Measurements from ENCODE around the gene KCNJ1. TPM values are rescaled to one million over a fixed set of nuclear protein-coding genes. Genes with fewer than 3 reads are reported as not detected.

KCNJ1 gene
- total and polyA plus RNA-seq, 2 donors (not counting 3 experiments of a cell fraction or from before 2014, with no cell fraction given): not detected

DNA sequence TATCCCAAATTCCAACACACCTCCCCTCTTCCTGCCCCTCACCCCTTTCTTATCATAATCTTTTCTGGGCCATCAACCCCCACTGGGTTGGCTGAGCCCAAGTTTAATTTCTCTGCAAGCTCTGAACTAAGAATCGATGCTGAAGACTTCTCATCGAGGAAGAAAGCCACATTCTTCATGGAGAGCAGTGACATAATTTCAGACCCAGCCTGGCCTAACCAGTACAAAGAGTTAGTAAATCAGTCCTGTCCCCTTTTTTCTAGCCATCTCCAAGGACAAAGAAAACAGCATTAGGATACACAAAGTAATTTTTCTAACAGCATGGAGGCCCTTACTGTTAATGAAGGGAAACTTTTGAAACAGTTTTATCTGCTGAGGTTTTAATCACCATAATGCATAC is 45.0 kb downstream of the KCNJ1 start:
- no peaks in the 10 kb centered on the region for H3K27me3 ChIP-seq (ENCODE audit: control insufficient read depth in 2 of 2, insufficient read depth in 2 of 2, low read length in 2 of 2)
- POLR2A ChIA-PET: no interaction called here
- dilution Hi-C loops (cut with MboI; ENCODE audit: extremely low pct_ligation_motif_present, low sequenced_read_pairs) (no loop called here), intact Hi-C loops (cut with micrococcal nuclease) (no loop called here)
- H3K9me3 ChIP-seq (replicated peaks; ENCODE audit: control insufficient read depth, insufficient read depth, low read length): no peaks in the 10 kb centered on the region
- H3K9ac ChIP-seq (replicated peaks; ENCODE audit: extremely low read depth, insufficient read depth, low read length): no peak overlapping the region
- no peak overlapping the region for H3K4me2 ChIP-seq (ENCODE audit: insufficient read depth, low read length)
- TF ChIP-seq, protein P1, sequence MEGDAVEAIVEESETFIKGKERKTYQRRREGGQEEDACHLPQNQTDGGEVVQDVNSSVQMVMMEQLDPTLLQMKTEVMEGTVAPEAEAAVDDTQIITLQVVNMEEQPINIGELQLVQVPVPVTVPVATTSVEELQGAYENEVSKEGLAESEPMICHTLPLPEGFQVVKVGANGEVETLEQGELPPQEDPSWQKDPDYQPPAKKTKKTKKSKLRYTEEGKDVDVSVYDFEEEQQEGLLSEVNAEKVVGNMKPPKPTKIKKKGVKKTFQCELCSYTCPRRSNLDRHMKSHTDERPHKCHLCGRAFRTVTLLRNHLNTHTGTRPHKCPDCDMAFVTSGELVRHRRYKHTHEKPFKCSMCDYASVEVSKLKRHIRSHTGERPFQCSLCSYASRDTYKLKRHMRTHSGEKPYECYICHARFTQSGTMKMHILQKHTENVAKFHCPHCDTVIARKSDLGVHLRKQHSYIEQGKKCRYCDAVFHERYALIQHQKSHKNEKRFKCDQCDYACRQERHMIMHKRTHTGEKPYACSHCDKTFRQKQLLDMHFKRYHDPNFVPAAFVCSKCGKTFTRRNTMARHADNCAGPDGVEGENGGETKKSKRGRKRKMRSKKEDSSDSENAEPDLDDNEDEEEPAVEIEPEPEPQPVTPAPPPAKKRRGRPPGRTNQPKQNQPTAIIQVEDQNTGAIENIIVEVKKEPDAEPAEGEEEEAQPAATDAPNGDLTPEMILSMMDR (IDR thresholded peaks at IDR 0.05; ENCODE audit: extremely low read depth in 1 of 2, insufficient read depth in 1 of 2, low read depth in 1 of 2, low read length in 2 of 2): no peak
- TF ChIP-seq POLR2AphosphoS5 (IDR thresholded peaks at IDR 0.05; ENCODE audit: insufficient read depth, low read depth, low read length): no peak
- TF ChIP-seq GATA2 (IDR thresholded peaks at IDR 0.05; ENCODE audit: insufficient read depth, insufficient read length, low read depth, low read length): no peak
- TF ChIP-seq, protein P2, sequence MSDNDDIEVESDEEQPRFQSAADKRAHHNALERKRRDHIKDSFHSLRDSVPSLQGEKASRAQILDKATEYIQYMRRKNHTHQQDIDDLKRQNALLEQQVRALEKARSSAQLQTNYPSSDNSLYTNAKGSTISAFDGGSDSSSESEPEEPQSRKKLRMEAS (IDR thresholded peaks at IDR 0.05; ENCODE audit: insufficient read depth, insufficient read length): no peak
- TF ChIP-seq JUN (IDR thresholded peaks at IDR 0.05; ENCODE audit: borderline replicate concordance, insufficient read depth, insufficient read length, low read depth): no peak
- no peak for TF ChIP-seq EZH2 (IDR thresholded peaks at IDR 0.05; ENCODE audit: borderline replicate concordance, low read depth, low read length, severe bottlenecking)
- no peak for TF ChIP-seq MYC (IDR thresholded peaks at IDR 0.05; ENCODE audit: low read depth, low read length)
- TF ChIP-seq FOS (IDR thresholded peaks at IDR 0.05; ENCODE audit: borderline replicate concordance, insufficient read depth, low read length): no peak
- no peak for TF ChIP-seq POLR2A (IDR thresholded peaks at IDR 0.05; ENCODE audit: low read depth, low read length)
- DNase-seq (ENCODE audit: low read depth, low spot score) (no peak), FAIRE-seq (no peak)
- H3K4me3 ChIP-seq (replicated peaks in 1 of 3; ENCODE audit: insufficient read depth in 1 of 3, low read depth in 1 of 3, low read length in 3 of 3): no peak overlapping the region
- CTCF ChIA-PET: interaction anchor here (0.8 to 2.0 kb wide), 6 partner anchors 11 to 650 kb away, joined by 3 to 5 read pairs (median 4); no protein-coding TSS in a partner anchor
- no peaks in the 10 kb centered on the region for H3K79me2 ChIP-seq (ENCODE audit: control insufficient read depth, insufficient read depth, low read length)
- no peaks in the 10 kb centered on the region for H3K9me1 ChIP-seq (replicated peaks; ENCODE audit: control insufficient read depth, extremely low read depth, insufficient read depth, low read length)
- BruUV-seq (replicated peaks): no TSS peak
- no peaks in the 10 kb centered on the region for H4K20me1 ChIP-seq (replicated peaks; ENCODE audit: control insufficient read depth, extremely low read depth, insufficient read depth, low read length)
- peaks cover 14% of the 10 kb centered on the region for H3K4me1 ChIP-seq (ENCODE audit: control insufficient read depth, extremely low read depth, insufficient read depth, low read length)
- no peak overlapping the region for H2AFZ ChIP-seq (ENCODE audit: low read depth, low read length)
- no peaks in the 10 kb centered on the region for H3K36me3 ChIP-seq (ENCODE audit: control insufficient read depth in 2 of 2, extremely low read depth in 1 of 2, insufficient read depth in 2 of 2, low read length in 2 of 2)
- H3K27ac ChIP-seq (ENCODE audit: insufficient read depth, low read depth, low read length): no peak overlapping the region
